Right atrium auricular region (tissue), 2 donors: ENCODE measurements around the gene CDYL. TPM values are rescaled to one million over a fixed set of nuclear protein-coding genes. Genes with fewer than 3 reads are reported as not detected.

Experiments
- DNase-seq: peaks from one replicate; pipeline ENCODE4 v3.0.0-alpha.2; 2019; ENCODE audit warnings: low spot score
- H3K27ac ChIP-seq, 2 donors: fragments of 200-600 bp; sonication (generic); 1 replicate in 1 of 2; 2 replicates in 1 of 2; pipeline ENCODE4 v1.5.1; 2016 to 2019
- H3K27me3 ChIP-seq, 2 donors: fragments of 200-600 bp; sonication (generic); one replicate each; pipeline versions ENCODE4 v1.5.1 to v1.6.0; 2017 to 2019
- H3K36me3 ChIP-seq: fragments of 200-600 bp; sonication (generic); one replicate; pipeline ENCODE4 v1.5.1; 2016
- H3K4me1 ChIP-seq, 2 donors: fragments of 200-600 bp; sonication (generic); one replicate each; pipeline versions ENCODE4 v1.5.1 to v1.6.0; 2017 to 2019
- H3K4me3 ChIP-seq, 2 donors: fragments of 200-600 bp; sonication (generic); 1 replicate in 1 of 2; 2 replicates in 1 of 2; pipeline ENCODE4 v1.5.1; 2017 to 2019; ENCODE audit warnings: mild to moderate bottlenecking in 1 of 2, moderate library complexity in 1 of 2
- H3K9me3 ChIP-seq, 2 donors: fragments of 200-600 bp; sonication (generic); one replicate each; pipeline ENCODE4 v1.5.1; 2019
- total RNA-seq, 2 donors: library from RNA; depleted of rRNA; stranded (reverse); fragments of >200 nt; gene quantifications; one replicate each; pipeline ENCODE4 v1.1.0, GENCODE V29; 2016
- TF ChIP-seq, protein P1 (sequence below), 2 donors: fragments of 200-600 bp; sonication (generic); IDR thresholded peaks; one replicate each; pipeline ENCODE4 v1.5.1; 2019; ENCODE audit warnings: antibody characterized with exemption in 2 of 2

CDYL gene
- total RNA-seq, 2 donors from 2014 or later, result 23.7 to 28.9 TPM

- Histone ChIP-seq H3K27ac (no peak overlapping the region), H3K36me3 (no peaks in the 10 kb centered on the region), H3K9me3 (no peaks in the 10 kb centered on the region), H3K27me3 (no peaks in the 10 kb centered on the region), H3K4me3 (no peak overlapping the region), H3K4me1 (no peaks in the 10 kb centered on the region)
- TF ChIP-seq, protein P1, sequence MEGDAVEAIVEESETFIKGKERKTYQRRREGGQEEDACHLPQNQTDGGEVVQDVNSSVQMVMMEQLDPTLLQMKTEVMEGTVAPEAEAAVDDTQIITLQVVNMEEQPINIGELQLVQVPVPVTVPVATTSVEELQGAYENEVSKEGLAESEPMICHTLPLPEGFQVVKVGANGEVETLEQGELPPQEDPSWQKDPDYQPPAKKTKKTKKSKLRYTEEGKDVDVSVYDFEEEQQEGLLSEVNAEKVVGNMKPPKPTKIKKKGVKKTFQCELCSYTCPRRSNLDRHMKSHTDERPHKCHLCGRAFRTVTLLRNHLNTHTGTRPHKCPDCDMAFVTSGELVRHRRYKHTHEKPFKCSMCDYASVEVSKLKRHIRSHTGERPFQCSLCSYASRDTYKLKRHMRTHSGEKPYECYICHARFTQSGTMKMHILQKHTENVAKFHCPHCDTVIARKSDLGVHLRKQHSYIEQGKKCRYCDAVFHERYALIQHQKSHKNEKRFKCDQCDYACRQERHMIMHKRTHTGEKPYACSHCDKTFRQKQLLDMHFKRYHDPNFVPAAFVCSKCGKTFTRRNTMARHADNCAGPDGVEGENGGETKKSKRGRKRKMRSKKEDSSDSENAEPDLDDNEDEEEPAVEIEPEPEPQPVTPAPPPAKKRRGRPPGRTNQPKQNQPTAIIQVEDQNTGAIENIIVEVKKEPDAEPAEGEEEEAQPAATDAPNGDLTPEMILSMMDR (IDR thresholded peaks at IDR 0.05), result no peak
- no peak for DNase-seq
Measured at GRCh38 chr6:4817551-4817950, 41.3 kb downstream of the CDYL start.

GRCh38 chr6:4818272-4818938 is 42.2 kb downstream of the CDYL start:
- Histone ChIP-seq H3K27me3 (no peaks in the 10 kb centered on the region), H3K4me3 (no peak overlapping the region), H3K36me3 (no peaks in the 10 kb centered on the region), H3K4me1 (no peaks in the 10 kb centered on the region), H3K9me3 (no peaks in the 10 kb centered on the region), H3K27ac (no peak overlapping the region)
- DNase-seq, result no peak
- TF ChIP-seq, protein P1 (IDR thresholded peaks at IDR 0.05), result no peak

GRCh38 chr6:4819706-4820283 is 43.6 kb downstream of the CDYL start:
- Histone ChIP-seq H3K4me3 (no peak overlapping the region), H3K27me3 (no peaks in the 10 kb centered on the region), H3K4me1 (no peaks in the 10 kb centered on the region), H3K9me3 (no peaks in the 10 kb centered on the region), H3K27ac (no peak overlapping the region), H3K36me3 (no peaks in the 10 kb centered on the region)
- TF ChIP-seq, protein P1 (IDR thresholded peaks at IDR 0.05), result no peak
- DNase-seq, result no peak

DNA sequence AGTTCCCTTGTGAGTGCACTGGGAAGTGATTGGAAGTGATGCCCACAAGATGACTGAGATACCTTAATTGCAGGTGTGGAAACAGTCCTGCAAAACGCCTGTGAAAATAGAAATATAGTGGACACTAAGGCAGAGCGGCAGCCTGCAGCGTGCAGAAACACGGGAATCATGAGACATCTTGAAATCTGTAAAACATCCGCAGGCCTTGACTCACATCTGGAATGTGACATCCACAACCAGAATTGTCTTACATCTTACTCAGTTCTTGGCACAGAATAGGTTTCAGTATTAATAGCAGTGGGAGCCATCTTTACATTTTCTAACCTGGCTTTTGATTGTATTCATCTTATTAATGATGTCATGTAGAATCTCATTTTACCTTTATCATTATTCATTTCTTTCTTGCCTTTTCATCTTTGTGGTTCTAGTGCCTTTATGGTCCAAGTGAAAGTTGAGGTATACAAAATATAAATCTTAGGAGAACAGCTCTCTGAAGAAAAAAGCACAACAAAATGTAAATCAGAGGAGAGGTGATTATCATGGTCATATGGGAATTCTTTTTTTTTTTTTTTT is 44.6 kb downstream of the CDYL start:
- Histone ChIP-seq H3K36me3 (no peaks in the 10 kb centered on the region), H3K4me1 (no peaks in the 10 kb centered on the region), H3K9me3 (peaks cover 0 to 1% of the 10 kb centered on the region in 2 donors), H3K27me3 (no peaks in the 10 kb centered on the region), H3K4me3 (no peak overlapping the region), H3K27ac (no peak overlapping the region)
- TF ChIP-seq, protein P1 (IDR thresholded peaks at IDR 0.05), result no peak
- DNase-seq, result no peak

DNA sequence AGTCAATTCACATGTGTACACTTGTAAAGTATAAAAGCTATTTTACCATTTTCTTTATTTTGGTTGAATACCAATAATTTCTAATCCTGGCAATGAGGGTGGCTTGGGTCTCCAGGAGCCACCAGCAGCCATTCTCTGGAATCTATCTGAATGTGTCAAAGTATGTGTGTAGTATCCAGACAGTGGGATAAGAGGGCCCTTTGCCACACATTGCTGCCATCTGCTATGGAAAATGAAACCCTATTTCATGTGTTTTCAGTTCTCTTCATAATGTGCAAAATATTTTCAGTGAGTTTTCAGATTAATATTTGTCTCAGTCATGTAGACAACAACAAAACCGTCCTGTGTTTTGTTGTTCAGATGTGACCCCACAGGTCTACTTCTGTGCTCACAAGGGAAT is 46.3 kb downstream of the CDYL start:
- TF ChIP-seq, protein P1 (IDR thresholded peaks at IDR 0.05), result no peak
- no peaks in the 10 kb centered on the region for H3K27me3 ChIP-seq
- no peaks in the 10 kb centered on the region for H3K4me1 ChIP-seq
- no peaks in the 10 kb centered on the region for H3K36me3 ChIP-seq
- H3K9me3 ChIP-seq, result peaks cover 0 to 18% of the 10 kb centered on the region in 2 donors
- no peak overlapping the region for H3K27ac ChIP-seq
- no peak overlapping the region for H3K4me3 ChIP-seq
- no peak for DNase-seq
